HCT116 (cell line): ENCODE measurements around the gene MYZAP. TPM values are rescaled to one million over a fixed set of nuclear protein-coding genes. Genes with fewer than 3 reads are reported as not detected.

Source experiments
- ATAC-seq: fragments of 200-7000 bp; cut with Tn5 transposase; 2 replicates; pipeline ENCODE4 v1.9.1; 2020; ENCODE audit warnings: mild to moderate bottlenecking, moderate library complexity
- BruUV-seq: library from RNA; stranded (reverse); fragments of 400-500 nt; replicated peaks from 2 replicates; lab custom pipeline; 2021; lab: Mats Ljungman, UMichigan
- CTCF ChIA-PET: fragments of 300-600 bp; sonication (Branson Sonifier 250); formaldehyde crosslinking; loops from one replicate; lab custom pipeline; 2021; ENCODE audit warnings: antibody characterized with exemption; lab: Charles Lee
- POLR2A ChIA-PET: fragments of 300-600, 350-600 bp; sonication (Branson Sonifier 250); formaldehyde crosslinking; loops from one replicate; lab custom pipeline; 2021; ENCODE audit warnings: antibody characterized with exemption; lab: Charles Lee
- RAD21 ChIA-PET, 2 experiments: fragments of 300-600 bp; sonication (Branson Sonifier 250); formaldehyde crosslinking; loops; one replicate each; lab custom pipeline; 2023; ENCODE audit warnings: low total read pairs in 2 of 2; ENCODE audit not compliant: uncharacterized antibody in 2 of 2, unreplicated experiment in 2 of 2, low non-redundant PET in 1 of 2; lab: Charles Lee
- DNase-seq: peaks from one replicate; pipeline ENCODE4 v3.0.0-alpha.2; 2010; ENCODE audit warnings: low read depth, low spot score
- H2AFZ ChIP-seq: fragments of 200-600 bp; shearing (Covaris generic), sonication (generic); 2 replicates; pipeline ENCODE4 v1.6.1; 2017; ENCODE audit warnings: low read depth, mixed run types, mixed read lengths, antibody characterized with exemption, low read length; ENCODE audit not compliant: poor library complexity, severe bottlenecking
- H3K27ac ChIP-seq: 2 replicates; pipeline ENCODE4 v1.5.1; 2012; ENCODE audit warnings: low read depth, low read length
- H3K27me3 ChIP-seq: fragments of 200-600 bp; sonication (generic); 2 replicates; pipeline ENCODE4 v1.6.1; 2016; ENCODE audit warnings: mixed run types, low read length, mixed read lengths; ENCODE audit not compliant: insufficient read depth
- H3K36me3 ChIP-seq, 2 experiments: fragments of 200-500 bp in 1 of 2; fragments of 200-600 bp in 1 of 2; sonication (Bioruptor generic) in 1 of 2; sonication (generic) in 1 of 2; 2 replicates each; pipeline versions ENCODE4 v1.5.1 to v1.6.1; 2014 to 2016; ENCODE audit warnings: low read length in 2 of 2, inconsistent platforms in 1 of 2, mixed read lengths in 1 of 2, mixed run types in 1 of 2; ENCODE audit not compliant: insufficient read depth in 2 of 2, control insufficient read depth in 1 of 2
- H3K4me1 ChIP-seq, 2 experiments: fragments of 200-600 bp in 1 of 2; sonication (generic) in 1 of 2; 2 replicates each; pipeline versions ENCODE4 v1.5.1 to v1.6.1; 2012 to 2017; ENCODE audit warnings: low read length in 2 of 2, inconsistent platforms in 1 of 2, mild to moderate bottlenecking in 1 of 2, mixed read lengths in 1 of 2, mixed run types in 1 of 2, moderate library complexity in 1 of 2; ENCODE audit not compliant: insufficient read depth in 2 of 2, control insufficient read depth in 1 of 2
- H3K4me2 ChIP-seq: fragments of 200-600 bp; sonication (generic); 2 replicates; pipeline ENCODE4 v1.6.1; 2017; ENCODE audit warnings: mixed run types, low read length, mixed read lengths
- H3K4me3 ChIP-seq, 2 experiments: fragments of 200-600 bp in 1 of 2; sonication (generic) in 1 of 2; replicated peaks in 1 of 2; 2 replicates each; pipeline ENCODE4 v1.5.1; 2011 to 2016; ENCODE audit warnings: low read length in 2 of 2, control low read depth in 1 of 2, low read depth in 1 of 2, mild to moderate bottlenecking in 1 of 2, mixed read lengths in 1 of 2, mixed run types in 1 of 2
- H3K79me2 ChIP-seq: fragments of 200-600 bp; sonication (generic); 2 replicates; pipeline ENCODE4 v1.6.1; 2017; ENCODE audit warnings: mild to moderate bottlenecking, mixed run types, low read length, moderate library complexity, mixed read lengths; ENCODE audit not compliant: insufficient read depth
- H3K9ac ChIP-seq: fragments of 200-600 bp; sonication (generic); 2 replicates; pipeline ENCODE4 v1.6.1; 2016; ENCODE audit warnings: low read length, mixed read lengths
- H3K9me2 ChIP-seq: fragments of 200-600 bp; sonication (generic), shearing (Covaris generic); 2 replicates; pipeline ENCODE4 v1.6.1; 2017; ENCODE audit warnings: mixed run types, mild to moderate bottlenecking, moderate library complexity; ENCODE audit not compliant: insufficient read depth
- H3K9me3 ChIP-seq, 2 experiments: fragments of 200-500 bp in 1 of 2; fragments of 200-600 bp in 1 of 2; sonication (Bioruptor generic) in 1 of 2; sonication (generic) in 1 of 2; 2 replicates each; pipeline ENCODE4 v1.6.1; 2014 to 2017; ENCODE audit warnings: low read length in 2 of 2, mixed read lengths in 2 of 2, inconsistent platforms in 1 of 2, low read depth in 1 of 2, mild to moderate bottlenecking in 1 of 2, mixed run types in 1 of 2, moderate library complexity in 1 of 2; ENCODE audit not compliant: control insufficient read depth in 1 of 2, insufficient read depth in 1 of 2
- H4K20me1 ChIP-seq: fragments of 200-600 bp; sonication (generic), shearing (Covaris generic); 2 replicates; pipeline ENCODE4 v1.6.1; 2017; ENCODE audit warnings: mixed run types, mild to moderate bottlenecking, moderate library complexity; ENCODE audit not compliant: insufficient read depth
- CBX3 ChIP-seq: IDR thresholded peaks from 2 replicates; pipeline ENCODE4 v1.6.1; 2012; ENCODE audit warnings: low read depth
- CEBPB ChIP-seq: IDR thresholded peaks from 2 replicates; pipeline ENCODE4 v1.6.1; 2012; ENCODE audit warnings: low read depth
- EZH2phosphoT487 ChIP-seq: fragments of 200-600 bp; IDR thresholded peaks from 2 replicates; pipeline ENCODE4 v1.6.1; 2018; ENCODE audit warnings: antibody characterized with exemption, borderline replicate concordance
- POLR2A ChIP-seq: IDR thresholded peaks from 2 replicates; pipeline ENCODE4 v1.7.0; 2011; ENCODE audit warnings: borderline replicate concordance; ENCODE audit not compliant: insufficient read depth, insufficient read length; ENCODE audit errors: extremely low read depth
- RAD21 ChIP-seq: IDR thresholded peaks from 2 replicates; pipeline ENCODE4 v1.6.1; 2012; ENCODE audit warnings: low read depth, mild to moderate bottlenecking
- SP1 ChIP-seq: IDR thresholded peaks from 2 replicates; pipeline ENCODE4 v1.6.1; 2012; ENCODE audit warnings: low read depth
- SRF ChIP-seq: IDR thresholded peaks from 2 replicates; pipeline ENCODE4 v1.6.1; 2012; ENCODE audit warnings: low read depth
- TCF7L2 ChIP-seq: IDR thresholded peaks from 2 replicates; pipeline ENCODE4 v1.7.0; 2011; ENCODE audit warnings: borderline replicate concordance, inconsistent platforms; ENCODE audit not compliant: insufficient read depth, insufficient read length; ENCODE audit errors: extremely low read depth
- intact Hi-C: fragments of 100-400 bp; cut with micrococcal nuclease; formaldehyde crosslinking; loops from 2 replicates; pipeline ENCODE4 v1.10.0; 2022
- total RNA-seq: library from RNA; stranded (reverse); gene quantifications from one replicate; pipeline ENCODE4 v1.2.1, GENCODE V29; 2021; ENCODE audit not compliant: unreplicated experiment
- TF ChIP-seq, protein P1 (sequence below): IDR thresholded peaks from 2 replicates; pipeline ENCODE4 v1.6.1; 2012

Gene MYZAP
- total RNA-seq, 1 experiment from 2014 or later = 5.8 TPM

GRCh38 chr15:57663262-57663661 lies 71.6 kb downstream of the MYZAP start:
- ChIA-PET RAD21 (no interaction called here), CTCF (interaction anchor here (0.6 to 0.9 kb wide), 2 partner anchors 22 to 69 kb away, joined by 3 read pairs; no protein-coding TSS in a partner anchor), POLR2A (no interaction called here)
- ATAC-seq (no peak), DNase-seq (no peak)
- no peaks in the 10 kb centered on the region for H3K9me2 ChIP-seq
- TF ChIP-seq, protein P1, sequence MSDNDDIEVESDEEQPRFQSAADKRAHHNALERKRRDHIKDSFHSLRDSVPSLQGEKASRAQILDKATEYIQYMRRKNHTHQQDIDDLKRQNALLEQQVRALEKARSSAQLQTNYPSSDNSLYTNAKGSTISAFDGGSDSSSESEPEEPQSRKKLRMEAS = no peak
- TF ChIP-seq SP1 (no peak), CBX3 (no peak), CEBPB (no peak), RAD21 (no peak)
- H3K36me3 ChIP-seq = no peaks in the 10 kb centered on the region
- H3K4me2 ChIP-seq = no peak overlapping the region
- no peaks in the 10 kb centered on the region for H3K27me3 ChIP-seq
- no peaks in the 10 kb centered on the region for H3K79me2 ChIP-seq
- no peaks in the 10 kb centered on the region for H4K20me1 ChIP-seq
- intact Hi-C loops = no loop called here
- H3K9me3 ChIP-seq = no peaks in the 10 kb centered on the region
- no peak overlapping the region for H3K27ac ChIP-seq
- H2AFZ ChIP-seq = no peak overlapping the region
- BruUV-seq = no TSS peak
- H3K9ac ChIP-seq = no peak overlapping the region
- H3K4me3 ChIP-seq = no peak overlapping the region
- peaks cover 5 to 6% of the 10 kb centered on the region in 2 experiments; a peak in 2 of 4 replicates for H3K4me1 ChIP-seq

DNA sequence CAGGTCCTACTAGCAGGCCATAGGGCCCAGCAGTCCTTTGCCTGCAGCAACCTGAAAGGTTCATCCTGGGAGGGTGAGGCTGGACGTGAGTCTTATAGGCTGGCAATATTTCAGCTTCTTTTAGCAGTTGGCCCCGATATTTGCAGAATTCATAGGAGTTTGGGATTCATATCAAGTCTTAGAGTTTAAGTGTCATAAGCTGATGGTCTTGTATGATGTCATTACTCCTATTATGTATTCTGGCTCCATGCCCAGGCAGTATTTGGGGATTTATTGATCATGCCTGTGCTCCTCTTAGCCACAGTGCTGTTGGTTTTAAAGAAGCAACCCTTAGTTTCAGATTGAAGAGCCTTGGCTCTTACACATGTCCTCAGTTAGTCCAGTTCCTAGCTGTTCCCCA lies 73.5 kb downstream of the MYZAP start:
- Histone ChIP-seq H3K4me2 (no peak overlapping the region), H3K27ac (no peak overlapping the region)
- POLR2A ChIA-PET = no interaction called here

More for the DNA sequence above, 73.5 kb downstream of the MYZAP start:
- no peaks in the 10 kb centered on the region for H4K20me1 ChIP-seq
- RAD21 ChIA-PET = no interaction called here
- BruUV-seq = no TSS peak
- H3K79me2 ChIP-seq = no peaks in the 10 kb centered on the region
- TF ChIP-seq POLR2A (no peak), EZH2phosphoT487 (no peak), SRF (no peak), TCF7L2 (no peak)
- H3K9ac ChIP-seq = no peak overlapping the region
- H3K27me3 ChIP-seq = no peaks in the 10 kb centered on the region
- intact Hi-C loops = no loop called here
- H3K9me2 ChIP-seq = no peaks in the 10 kb centered on the region
- H3K36me3 ChIP-seq = no peaks in the 10 kb centered on the region
- peaks cover 5 to 6% of the 10 kb centered on the region in 2 experiments; a peak in 2 of 4 replicates for H3K4me1 ChIP-seq
- no peak overlapping the region for H3K4me3 ChIP-seq
- no peaks in the 10 kb centered on the region for H3K9me3 ChIP-seq
- ATAC-seq = no peak
- DNase-seq = no peak
- H2AFZ ChIP-seq = no peak overlapping the region
- CTCF ChIA-PET = interaction anchor here (1.1 kb wide), 1 partner anchor 406 kb away, joined by 4 read pairs; no protein-coding TSS in a partner anchor
